Measurements from ENCODE around the gene IGF2R.
"Not testable (repeated sequence)": the region's sequence is repeated elsewhere in the genome, so short reads cannot be mapped to it uniquely, and the experiment has no call there.

The IGF2R gene, protein sequence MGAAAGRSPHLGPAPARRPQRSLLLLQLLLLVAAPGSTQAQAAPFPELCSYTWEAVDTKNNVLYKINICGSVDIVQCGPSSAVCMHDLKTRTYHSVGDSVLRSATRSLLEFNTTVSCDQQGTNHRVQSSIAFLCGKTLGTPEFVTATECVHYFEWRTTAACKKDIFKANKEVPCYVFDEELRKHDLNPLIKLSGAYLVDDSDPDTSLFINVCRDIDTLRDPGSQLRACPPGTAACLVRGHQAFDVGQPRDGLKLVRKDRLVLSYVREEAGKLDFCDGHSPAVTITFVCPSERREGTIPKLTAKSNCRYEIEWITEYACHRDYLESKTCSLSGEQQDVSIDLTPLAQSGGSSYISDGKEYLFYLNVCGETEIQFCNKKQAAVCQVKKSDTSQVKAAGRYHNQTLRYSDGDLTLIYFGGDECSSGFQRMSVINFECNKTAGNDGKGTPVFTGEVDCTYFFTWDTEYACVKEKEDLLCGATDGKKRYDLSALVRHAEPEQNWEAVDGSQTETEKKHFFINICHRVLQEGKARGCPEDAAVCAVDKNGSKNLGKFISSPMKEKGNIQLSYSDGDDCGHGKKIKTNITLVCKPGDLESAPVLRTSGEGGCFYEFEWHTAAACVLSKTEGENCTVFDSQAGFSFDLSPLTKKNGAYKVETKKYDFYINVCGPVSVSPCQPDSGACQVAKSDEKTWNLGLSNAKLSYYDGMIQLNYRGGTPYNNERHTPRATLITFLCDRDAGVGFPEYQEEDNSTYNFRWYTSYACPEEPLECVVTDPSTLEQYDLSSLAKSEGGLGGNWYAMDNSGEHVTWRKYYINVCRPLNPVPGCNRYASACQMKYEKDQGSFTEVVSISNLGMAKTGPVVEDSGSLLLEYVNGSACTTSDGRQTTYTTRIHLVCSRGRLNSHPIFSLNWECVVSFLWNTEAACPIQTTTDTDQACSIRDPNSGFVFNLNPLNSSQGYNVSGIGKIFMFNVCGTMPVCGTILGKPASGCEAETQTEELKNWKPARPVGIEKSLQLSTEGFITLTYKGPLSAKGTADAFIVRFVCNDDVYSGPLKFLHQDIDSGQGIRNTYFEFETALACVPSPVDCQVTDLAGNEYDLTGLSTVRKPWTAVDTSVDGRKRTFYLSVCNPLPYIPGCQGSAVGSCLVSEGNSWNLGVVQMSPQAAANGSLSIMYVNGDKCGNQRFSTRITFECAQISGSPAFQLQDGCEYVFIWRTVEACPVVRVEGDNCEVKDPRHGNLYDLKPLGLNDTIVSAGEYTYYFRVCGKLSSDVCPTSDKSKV (N-terminal part only)

GRCh38 chr6:159968295-159969203 lies at the start of gene IGF2R:
TSS of gene IGF2R (plus strand) at chr6:159969082. CDS start at chr6:159969247, 165 bp downstream.
- peak; percentile 32 to 87 (median 77) for DNase-seq

- no peak for DNase-seq
Observed at GRCh38 chr6:159919800-159920199, 49.1 kb upstream of the IGF2R start.

DNA sequence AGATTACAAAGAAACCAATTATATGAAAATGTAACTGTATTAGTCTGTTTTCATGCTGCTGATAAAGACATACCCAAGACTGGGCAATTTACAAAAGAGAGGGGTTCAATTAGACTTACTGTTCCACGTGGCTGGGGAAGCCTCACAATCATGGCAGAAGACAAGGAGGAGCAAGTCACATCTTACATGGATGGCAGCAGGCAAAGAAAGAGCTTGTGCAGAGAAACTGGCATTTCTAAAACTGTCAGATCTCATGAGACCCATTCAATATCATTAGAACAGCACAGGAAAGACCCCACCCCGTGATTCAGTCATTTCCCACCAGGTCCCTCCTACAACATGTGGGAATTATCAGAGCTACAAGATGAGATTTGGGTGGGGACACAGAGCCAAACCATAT lies 44.7 kb upstream of the IGF2R start:
- DNase-seq: not testable (repeated sequence)

DNA sequence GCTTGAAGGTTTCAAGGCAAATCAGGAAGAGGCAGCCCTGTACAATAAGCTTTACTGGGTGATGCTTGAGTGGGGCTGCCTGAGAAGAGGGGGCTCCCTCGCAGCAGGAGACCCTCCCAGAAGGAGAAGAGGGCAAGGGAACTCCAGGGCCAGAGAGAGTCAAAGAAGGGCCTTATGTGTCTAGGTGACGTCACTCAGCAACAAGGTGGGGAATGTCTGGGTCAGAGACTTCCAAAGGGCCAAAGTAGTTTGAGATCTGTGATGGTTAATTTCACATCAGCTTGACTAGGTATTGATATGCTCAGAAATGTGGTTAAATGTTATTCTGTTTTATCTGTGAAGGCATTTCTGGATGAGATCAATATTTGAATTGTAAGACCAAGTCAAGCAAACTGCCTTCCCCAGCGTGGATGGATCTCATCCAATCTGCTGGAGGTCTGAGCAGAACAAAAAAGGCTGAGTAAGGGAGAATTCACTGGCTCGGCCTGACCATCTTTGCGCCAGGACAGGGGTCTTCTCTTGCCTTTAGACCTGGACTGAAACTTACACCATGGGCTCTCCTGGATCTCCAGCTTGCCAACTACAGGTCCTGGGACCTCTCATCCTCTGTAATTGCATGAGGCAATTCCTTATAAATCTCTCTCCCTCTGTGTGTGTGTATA lies 42.2 kb upstream of the IGF2R start:
- DNase-seq: no peak

GRCh38 chr6:159929819-159930218 lies 39.1 kb upstream of the IGF2R start:
- DNase-seq: no peak

- no peak for DNase-seq
Observed at GRCh38 chr6:159931112-159931511, 37.8 kb upstream of the IGF2R start.

DNA sequence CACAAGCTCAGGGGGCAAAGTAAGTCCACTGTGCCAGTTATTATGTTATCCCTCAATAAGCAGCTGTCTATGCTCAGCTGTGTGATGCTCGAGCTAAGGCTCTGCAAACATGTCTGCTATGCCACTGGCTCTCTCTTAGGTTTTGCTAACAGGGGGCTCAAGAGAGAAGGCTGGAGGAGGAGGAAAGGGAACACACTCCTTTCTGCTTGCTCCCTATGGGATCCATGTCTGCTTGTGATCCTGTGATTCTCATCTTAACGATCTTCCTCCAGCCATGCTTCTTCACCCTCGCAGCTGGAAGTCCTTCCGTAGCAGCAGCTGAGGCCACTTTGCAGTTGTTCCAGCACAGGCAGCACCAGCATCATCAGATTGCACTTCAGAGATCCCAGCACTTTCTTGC lies 37.0 kb upstream of the IGF2R start:
- DNase-seq: no peak

GRCh38 chr6:159933077-159933476 lies 35.8 kb upstream of the IGF2R start:
- DNase-seq: no peak

DNA sequence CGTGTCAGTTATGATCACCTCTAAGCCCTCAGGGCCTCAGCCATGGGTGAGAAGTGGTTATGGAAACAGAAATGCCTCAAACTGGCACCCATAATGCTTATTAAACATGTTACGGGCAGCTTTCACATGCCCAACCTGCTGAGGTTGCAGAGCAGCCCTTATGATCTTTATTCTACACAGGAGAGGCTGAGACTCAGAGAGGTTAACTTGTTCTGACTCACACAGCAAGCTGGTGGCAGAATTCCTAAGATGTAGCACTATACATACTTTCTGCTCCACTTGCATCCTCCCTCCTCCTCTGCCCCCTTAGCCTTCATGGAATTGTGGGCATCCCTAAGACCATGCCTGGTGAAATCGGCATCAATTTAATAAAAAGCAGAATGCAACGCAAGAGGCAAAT lies 34.7 kb upstream of the IGF2R start:
- no peak for DNase-seq

DNA sequence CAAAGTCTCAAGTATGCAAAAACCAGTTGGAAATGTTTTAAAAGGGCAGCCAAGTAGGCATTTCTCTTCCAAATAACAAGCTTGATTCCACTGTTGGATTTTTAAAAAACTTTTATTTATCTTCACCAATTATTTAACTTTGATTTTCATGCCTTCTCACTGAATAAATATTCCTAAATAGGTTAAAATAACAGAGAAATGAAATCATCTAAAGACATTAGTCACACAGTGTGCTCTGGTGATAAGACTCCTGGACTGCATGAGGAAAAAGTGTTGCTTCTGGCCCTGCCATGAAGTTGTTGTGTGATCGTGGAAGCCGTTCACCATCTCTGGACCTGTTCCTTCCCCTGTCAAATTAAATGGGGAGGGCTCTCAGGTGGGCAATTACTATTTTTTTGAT lies 33.8 kb upstream of the IGF2R start:
- DNase-seq: no peak

DNA sequence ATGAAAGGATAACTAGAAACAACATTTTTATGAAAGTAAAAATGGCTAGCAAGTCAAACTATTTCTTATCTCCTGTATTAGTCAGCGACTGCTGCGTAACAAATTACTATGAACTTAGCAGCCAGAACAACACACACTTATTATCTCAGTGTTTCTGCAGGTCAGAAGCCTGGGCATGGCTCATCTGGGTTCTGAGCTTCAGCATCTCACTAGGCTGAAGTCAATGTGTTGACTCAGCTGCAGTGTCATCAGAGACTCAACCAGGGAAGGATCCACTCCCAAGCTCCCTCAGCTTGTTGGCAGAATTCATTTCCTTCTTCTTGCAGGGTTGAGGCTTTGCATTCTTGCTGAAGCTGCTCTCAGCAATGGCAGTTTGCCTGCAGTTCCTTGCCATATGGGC lies 33.2 kb upstream of the IGF2R start:
- DNase-seq: no peak

DNA sequence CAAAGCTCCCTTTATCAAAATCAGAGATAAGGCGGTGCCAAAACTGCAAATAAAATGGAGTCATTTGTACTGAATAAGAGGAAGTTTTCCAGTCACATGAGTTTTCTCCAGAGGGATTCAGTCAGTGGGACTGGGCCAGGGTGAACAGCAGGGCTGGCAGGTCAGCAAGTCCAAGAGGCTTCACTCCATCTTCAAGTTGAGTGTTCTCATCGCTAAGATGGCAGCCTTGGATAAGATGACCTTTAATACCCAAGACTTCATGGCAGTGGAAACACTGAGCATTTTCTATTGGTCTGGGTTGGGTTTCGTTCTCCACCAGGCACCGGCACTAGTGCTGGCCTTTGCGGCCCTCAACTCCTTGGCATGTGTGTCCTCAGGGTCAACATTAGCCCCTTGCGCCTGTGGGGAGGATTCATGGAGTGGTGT lies 29.3 kb upstream of the IGF2R start:
- no peak for DNase-seq

- no peak for DNase-seq
Observed at GRCh38 chr6:159941286-159942113, 27.4 kb upstream of the IGF2R start.

DNA sequence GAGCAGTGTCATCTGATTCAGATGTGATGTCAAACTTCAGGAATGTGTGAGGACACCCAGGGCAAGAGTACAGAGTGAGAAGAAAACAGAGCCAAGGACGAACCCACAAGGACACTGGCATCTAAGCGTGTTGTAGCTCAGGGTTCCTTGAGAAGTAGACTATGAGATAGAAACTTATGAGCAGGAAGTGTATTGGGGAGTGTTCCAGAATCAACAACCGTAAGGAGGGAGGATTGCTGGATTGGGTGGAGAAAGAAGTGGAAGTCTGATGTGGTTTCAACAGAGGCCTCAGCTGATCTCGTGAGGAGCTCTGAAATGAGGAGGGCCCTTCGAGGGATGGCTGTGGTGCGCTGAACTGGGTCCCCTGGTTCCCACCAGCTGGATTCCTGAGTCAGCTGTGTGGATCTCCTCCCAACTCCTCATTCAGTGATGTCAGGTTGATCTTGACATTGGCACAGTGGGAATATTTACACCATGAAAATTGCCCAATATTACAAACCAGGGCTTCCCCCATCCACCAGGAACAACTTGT lies 25.7 kb upstream of the IGF2R start:
- DNase-seq: no peak

- no peak for DNase-seq
Observed at GRCh38 chr6:159943968-159944598, 24.8 kb upstream of the IGF2R start.

GRCh38 chr6:159945801-159946392 lies 23.0 kb upstream of the IGF2R start:
- no peak for DNase-seq

DNA sequence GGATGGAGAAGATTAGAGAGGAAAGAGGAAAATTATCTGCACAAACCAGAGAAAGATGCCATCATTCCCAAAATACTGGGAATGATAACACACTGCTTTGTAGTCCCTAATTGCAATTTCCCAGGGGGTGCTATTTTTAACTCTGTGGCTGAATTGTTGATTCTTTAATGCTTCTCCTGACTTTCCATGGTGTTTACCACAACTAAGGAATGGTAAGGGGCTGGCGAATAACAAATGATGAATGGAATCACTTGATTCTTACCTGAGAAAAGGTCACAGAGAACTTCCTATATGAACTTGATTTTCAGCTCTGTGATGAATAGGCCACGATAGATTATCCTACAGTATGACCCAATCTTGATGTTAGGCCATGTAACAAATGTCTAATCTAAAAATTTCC lies 22.0 kb upstream of the IGF2R start:
- no peak for DNase-seq

DNA sequence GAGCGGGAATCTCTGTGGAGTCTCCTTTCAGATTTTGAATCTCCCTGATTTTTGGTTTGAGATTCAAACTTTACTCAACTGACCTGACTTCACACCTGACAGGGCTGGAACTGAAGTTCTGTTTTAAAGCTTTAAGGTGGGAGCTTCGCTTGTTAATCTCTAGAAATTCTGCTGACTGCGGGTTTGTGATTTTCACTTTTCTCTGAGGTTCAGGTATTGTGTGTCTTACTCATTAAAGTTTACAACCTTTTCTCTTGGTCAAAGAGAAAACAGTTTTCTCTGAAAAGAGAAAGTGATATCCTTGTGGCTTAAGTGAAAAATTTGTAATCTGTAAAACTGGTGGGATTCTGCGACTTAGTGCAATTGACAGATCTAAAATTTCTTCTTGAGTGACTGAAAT lies 20.7 kb upstream of the IGF2R start:
- no peak for DNase-seq

DNA sequence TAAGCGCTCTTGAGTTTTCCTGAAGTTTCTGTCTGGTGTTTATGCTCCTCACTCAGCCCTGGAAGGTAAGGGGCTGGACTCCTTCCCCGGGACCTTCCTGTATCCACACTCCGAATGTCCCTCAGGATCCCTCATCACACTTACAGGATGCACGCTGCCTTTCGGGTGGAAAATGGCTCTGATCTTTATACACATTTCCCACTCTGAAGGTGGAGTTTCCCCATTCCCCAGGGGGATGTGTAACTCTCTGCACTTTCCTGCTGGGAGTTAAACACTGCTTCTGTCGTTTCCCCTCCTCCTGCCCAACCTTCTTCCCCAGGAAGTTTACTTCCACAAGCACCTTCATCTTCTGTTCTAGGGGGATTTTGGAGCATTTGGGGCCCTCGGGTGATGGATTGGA lies 17.1 kb upstream of the IGF2R start:
- DNase-seq: no peak
